22Rv1 (cell line): ENCODE measurements around the gene NPTX2.

Source experiments
- H3K27ac ChIP-seq: fragments of 450-650 bp; 2 replicates; pipeline ENCODE4 v1.5.1; 2017
- ZFX ChIP-seq: fragments of 450-650 bp; IDR thresholded peaks from 2 replicates; pipeline ENCODE4 v1.6.1; 2017; ENCODE audit warnings: antibody characterized with exemption, borderline replicate concordance
- TF ChIP-seq, protein P1 (sequence below): fragments of 450-650 bp; IDR thresholded peaks from 2 replicates; pipeline ENCODE4 v1.5.1; 2017; ENCODE audit warnings: mild to moderate bottlenecking

The NPTX2 gene

DNA sequence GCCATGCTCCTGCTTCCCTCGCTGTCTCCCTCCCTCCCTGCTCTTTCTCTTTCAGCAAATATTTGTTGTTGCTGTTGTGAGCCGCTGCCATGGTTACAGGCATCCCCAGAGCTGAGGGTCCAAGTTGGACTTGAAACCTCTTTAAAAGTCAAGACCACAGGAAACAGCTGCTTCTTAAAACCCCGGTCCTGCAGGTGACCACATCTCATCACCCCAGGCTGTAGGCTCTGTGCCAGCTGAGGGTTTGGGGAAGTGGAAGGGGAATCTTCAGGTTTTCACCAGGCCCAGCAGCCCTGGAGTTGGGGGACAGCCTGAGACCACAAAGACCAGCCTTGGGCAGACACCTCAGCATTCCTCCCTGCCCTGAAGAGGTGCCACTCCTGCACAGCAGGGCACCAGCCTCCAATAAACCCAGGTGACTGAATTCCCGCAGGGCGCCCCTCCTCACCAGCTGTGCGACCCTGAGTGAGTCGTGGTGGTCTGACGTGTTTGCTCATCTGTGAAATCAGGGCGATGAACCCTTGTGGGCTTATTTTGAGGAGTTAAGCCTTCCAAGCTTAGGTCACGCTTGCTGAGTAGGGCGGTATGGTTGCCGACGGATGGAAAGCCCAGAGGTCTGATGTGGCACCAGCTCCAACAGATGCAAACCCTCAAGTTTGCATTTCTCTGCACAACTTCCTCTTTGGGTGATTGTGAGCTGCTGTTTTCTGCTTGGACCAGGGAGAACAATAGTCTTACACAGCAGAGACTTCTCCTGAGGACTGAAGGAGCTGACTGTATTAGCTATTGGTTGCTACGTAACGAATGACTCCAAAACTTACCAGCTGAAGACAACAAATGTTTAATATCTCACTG lies 24.8 kb downstream of the NPTX2 start:
- TF ChIP-seq ZFX, result no peak
- TF ChIP-seq, protein P1, sequence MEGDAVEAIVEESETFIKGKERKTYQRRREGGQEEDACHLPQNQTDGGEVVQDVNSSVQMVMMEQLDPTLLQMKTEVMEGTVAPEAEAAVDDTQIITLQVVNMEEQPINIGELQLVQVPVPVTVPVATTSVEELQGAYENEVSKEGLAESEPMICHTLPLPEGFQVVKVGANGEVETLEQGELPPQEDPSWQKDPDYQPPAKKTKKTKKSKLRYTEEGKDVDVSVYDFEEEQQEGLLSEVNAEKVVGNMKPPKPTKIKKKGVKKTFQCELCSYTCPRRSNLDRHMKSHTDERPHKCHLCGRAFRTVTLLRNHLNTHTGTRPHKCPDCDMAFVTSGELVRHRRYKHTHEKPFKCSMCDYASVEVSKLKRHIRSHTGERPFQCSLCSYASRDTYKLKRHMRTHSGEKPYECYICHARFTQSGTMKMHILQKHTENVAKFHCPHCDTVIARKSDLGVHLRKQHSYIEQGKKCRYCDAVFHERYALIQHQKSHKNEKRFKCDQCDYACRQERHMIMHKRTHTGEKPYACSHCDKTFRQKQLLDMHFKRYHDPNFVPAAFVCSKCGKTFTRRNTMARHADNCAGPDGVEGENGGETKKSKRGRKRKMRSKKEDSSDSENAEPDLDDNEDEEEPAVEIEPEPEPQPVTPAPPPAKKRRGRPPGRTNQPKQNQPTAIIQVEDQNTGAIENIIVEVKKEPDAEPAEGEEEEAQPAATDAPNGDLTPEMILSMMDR, result no peak
- H3K27ac ChIP-seq, result no peak overlapping the region

DNA sequence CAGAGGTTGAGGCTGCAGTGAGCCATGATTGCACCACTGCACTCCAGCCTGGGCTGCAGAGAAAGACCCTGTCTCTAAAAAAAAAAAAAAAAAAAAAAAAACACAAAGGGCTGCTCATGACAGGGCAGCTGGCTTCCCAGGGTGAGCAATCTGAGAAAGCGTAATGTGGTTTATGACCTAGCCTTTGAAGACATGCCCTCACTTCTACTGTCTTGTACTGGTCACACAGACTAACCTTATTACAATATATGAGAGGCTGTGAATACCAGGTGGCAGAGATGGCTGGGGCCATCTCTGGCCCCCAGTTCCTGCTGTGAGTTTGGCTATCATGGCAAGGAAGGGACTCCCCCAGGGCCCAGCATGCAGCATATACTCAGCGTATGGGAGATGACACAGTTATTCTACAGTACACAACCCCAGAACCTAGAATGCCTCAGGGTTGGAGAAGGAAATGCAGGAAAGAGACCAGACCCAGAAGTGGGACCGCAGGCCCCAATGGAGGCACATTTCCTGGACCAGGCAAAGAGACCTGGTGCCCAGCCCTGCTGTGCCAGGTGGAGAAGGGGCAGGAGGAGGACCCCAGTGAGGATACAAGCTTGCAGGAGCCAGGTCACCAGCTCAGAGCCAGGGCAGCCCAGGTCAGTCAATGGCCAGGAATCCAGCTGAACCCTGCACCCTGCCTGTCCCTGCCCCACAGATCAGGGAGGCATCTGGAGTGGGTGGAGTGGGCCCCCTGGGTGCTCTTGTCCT lies 26.3 kb downstream of the NPTX2 start:
- TF ChIP-seq, protein P1, result no peak
- TF ChIP-seq ZFX, result no peak
- H3K27ac ChIP-seq, result no peak overlapping the region

DNA sequence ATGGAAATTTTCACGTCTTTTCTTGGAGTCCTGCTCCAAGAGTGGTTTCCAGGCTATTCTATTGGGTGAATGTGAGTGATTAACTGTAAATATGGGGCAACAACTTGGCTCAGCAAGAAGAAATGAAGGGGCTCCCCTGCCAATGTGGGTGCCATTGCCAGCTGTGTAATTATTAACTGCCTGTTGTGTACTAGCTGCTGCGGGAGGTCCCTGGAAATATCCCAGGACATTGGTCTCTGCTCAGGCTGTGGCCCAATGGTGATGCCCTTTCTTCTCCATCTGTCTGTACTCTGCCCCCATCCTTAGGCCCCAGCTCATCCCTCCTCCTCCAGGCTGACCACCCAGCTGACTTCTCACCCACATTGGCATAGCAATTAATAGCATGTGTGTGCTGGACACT lies 29.4 kb downstream of the NPTX2 start:
- no peak for TF ChIP-seq ZFX
- TF ChIP-seq, protein P1, result no peak

DNA sequence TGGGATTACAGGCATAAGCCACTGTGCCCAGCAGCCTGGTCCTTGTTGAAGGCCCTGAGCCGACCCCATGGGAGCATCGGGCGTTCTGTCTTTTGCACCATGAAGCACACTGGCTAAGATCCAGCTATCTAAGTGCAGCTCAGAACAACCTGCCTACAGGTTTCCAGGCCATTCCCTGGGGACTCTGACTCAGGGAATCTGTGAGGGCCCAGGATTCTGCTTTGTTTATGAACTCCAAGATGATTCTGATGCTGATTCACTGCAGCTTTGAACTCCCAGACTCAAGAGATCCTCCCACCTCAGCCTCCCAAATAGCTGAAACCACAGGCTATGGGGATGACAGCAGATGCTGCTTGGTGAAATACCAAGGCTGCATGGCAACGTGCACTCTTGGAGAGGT lies 30.2 kb downstream of the NPTX2 start:
- no peak overlapping the region for H3K27ac ChIP-seq
- TF ChIP-seq, protein P1, result no peak
- TF ChIP-seq ZFX, result no peak

More for the DNA sequence above, 29.4 kb downstream of the NPTX2 start:
- no peak overlapping the region for H3K27ac ChIP-seq

DNA sequence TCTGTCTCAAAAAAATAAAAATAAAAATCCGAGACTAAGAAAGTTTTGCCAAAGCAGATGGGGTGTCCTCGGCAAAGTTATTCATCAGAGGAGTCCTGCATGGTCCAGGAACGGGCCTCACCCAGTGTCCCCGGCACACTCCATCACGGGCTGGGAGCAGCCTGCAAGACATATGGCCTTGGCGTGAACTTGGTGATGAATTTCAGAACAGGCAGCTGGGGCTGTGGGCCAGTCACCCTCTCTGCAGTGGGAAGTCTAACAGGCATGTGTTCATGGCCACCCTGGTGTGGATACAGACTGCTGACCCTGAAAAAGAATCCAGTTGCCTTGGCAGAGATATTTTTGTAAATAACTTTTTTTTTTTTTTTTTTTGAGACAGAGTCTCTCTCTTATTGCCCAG lies 34.7 kb downstream of the NPTX2 start:
- H3K27ac ChIP-seq, result no peak overlapping the region
- TF ChIP-seq, protein P1, result no peak
- TF ChIP-seq ZFX, result no peak

DNA sequence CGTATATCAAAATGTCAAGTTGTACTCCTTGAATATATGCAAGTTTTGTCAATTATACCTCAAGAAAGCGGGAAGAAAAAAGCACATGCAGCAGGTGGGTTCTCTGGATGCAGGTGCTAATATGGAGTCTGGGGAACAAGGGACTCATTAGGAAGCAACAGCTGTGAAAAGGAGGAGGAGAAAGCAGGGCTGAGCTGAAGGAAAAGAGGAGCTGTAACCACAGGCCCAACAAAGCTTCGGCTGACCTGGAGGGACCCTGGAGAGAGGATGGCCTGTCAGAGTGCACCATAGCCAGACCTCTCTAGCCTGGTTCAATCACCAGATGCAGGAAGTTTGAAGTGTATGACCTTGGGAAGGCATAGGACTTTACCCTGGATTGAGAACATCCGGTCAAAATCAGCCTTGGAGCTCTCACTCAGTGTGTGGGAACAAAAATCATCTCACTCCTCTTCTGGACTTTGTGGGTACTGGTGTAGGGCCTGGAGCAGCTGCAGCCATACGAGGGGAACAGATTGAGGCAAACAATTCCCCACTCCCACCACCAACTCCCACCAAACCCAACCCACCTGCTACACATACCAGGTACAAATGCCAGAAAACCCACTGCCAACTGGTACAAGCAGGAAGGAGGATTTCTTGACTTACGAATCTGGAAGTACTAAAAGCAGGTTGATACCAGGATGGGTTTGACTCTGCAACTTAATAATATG lies 36.7 kb downstream of the NPTX2 start:
- no peak for TF ChIP-seq ZFX
- TF ChIP-seq, protein P1, result no peak
- no peak overlapping the region for H3K27ac ChIP-seq
